Memory B cell (primary cell): Measurements from ENCODE around the gene ESPN.
"Not testable (repeated sequence)": the region's sequence is repeated elsewhere in the genome, so short reads cannot be mapped to it uniquely, and the experiment has no call there.

Experiments
- ATAC-seq: fragments of 150-1000 bp; cut with Tn5 transposase; 2 replicates; pipeline ENCODE4 v1.10.0; 2021; ENCODE audit warnings: low read depth, mild to moderate bottlenecking, moderate library complexity
- DNase-seq, 2 donors: peaks; one replicate each; pipeline ENCODE4 v3.0.0; 2022; ENCODE audit warnings: low spot score in 2 of 2
- H3K27ac Mint-ChIP-seq: one replicate; pipeline ENCODE4 v1.8.0; 2022; ENCODE audit warnings: mild to moderate bottlenecking, moderate library complexity, mixed read lengths
- H3K27me3 Mint-ChIP-seq: one replicate; pipeline ENCODE4 v1.8.0; 2022; ENCODE audit warnings: mixed read lengths
- H3K36me3 Mint-ChIP-seq: one replicate; pipeline ENCODE4 v1.8.0; 2022; ENCODE audit warnings: mild to moderate bottlenecking, mixed read lengths
- H3K4me1 Mint-ChIP-seq: one replicate; pipeline ENCODE4 v1.8.0; 2022; ENCODE audit warnings: mixed read lengths
- H3K4me3 Mint-ChIP-seq: one replicate; pipeline ENCODE4 v1.8.0; 2022; ENCODE audit warnings: mild to moderate bottlenecking, moderate library complexity, mixed read lengths
- H3K9me3 Mint-ChIP-seq: one replicate; pipeline ENCODE4 v1.8.0; 2022; ENCODE audit warnings: mixed read lengths

ESPN gene

DNA sequence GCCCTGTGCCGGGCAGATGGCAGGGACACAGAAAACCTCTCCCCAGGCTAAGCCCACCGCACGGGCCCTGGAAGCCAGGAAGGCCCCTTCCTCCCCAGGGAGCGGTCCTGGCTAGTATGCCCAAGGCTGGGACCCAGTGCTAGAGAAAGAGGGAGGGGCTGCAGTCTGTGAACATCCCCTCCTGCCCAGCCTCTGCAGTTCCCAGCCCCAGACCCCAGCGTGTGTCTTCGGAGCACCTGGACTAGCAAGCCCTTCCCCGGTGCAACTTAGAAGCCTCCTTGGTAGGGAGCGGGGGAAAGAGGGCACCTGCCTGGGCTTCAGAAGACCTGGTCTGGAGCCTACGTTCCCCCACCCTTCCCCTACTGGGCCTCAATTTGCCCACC lies 64.8 kb downstream of the ESPN start:
- peaks cover 22% of the 10 kb centered on the region for H3K27me3 Mint-ChIP-seq

DNA sequence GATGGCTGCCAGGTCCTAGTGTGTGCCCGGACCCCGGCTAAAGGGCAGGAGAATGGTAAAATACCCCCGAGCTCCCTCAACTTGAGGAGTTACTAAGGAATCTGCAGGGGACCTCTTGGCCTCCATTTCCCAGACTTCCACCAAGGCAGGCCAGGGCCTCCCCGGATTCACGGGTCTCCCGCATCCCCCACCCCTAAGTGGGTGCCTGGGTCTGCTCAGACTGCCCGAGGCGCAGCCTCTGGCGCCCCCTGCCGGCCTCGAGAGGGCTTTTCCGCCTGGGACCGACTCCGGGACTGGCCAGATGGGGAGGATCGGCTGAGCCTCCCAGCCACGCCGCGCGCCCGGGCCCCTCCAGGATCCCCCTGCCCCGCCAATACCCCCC lies 65.2 kb downstream of the ESPN start:
- ATAC-seq (peak; percentile 76), DNase-seq (peak; percentile 71 to 83)
- Mint-ChIP-seq H3K27ac (no peak overlapping the region), H3K4me3 (peak overlapping the region; percentile 74), H3K9me3 (no peaks in the 10 kb centered on the region), H3K27me3 (peaks cover 18% of the 10 kb centered on the region), H3K4me1 (peaks cover 16% of the 10 kb centered on the region), H3K36me3 (no peaks in the 10 kb centered on the region)

More for the DNA sequence above, 64.8 kb downstream of the ESPN start:
- peaks cover 17% of the 10 kb centered on the region for H3K4me1 Mint-ChIP-seq
- peak overlapping the region; percentile 3 for H3K4me3 Mint-ChIP-seq
- DNase-seq = no peak
- no peak overlapping the region for H3K27ac Mint-ChIP-seq
- H3K36me3 Mint-ChIP-seq = no peaks in the 10 kb centered on the region
- H3K9me3 Mint-ChIP-seq = no peaks in the 10 kb centered on the region
- no peak for ATAC-seq

DNA sequence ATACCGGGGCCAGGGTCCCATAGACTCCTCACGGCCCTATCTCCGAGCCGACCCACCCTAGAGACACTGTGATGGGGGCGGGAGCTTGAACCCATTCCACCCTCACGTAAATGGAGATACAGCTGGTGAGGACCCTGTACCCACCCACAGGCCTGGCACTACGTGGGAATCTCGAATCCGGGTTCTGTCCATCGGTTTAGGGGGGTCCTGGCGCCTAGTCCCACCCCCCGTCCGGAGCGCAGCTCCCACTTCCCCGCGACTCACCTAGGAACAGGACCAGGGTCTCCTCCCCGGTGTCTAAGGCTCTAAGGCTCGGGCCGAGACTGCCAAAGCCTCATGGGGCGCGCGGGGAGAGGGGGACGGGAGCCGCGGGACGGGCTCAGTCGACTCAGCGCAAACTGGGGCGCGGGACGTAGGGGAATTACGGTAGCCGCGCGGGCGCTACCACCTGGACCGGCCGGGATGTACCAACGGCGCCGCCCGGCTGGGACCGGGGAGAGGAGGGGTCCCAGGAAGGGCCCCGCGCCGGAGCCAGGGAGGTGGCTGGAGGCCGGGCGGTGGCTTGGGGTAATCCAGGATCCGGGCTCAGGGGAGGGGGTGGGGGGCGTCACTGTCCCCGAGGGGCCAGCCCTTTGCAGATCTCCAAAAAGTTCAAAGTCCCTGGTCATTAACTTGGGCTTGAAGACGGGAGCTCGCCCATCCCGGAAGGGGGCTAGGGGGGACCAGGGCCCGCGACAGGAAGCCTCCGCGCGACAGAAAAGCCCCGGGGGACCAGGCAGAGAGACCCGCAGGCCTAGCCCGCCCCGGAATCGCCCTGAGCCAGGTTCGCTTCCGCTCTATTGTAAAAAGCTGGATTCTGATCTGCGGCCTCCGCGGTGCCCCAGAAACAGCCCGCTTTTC lies 65.9 kb downstream of the ESPN start:
- no peaks in the 10 kb centered on the region for H3K9me3 Mint-ChIP-seq
- peaks cover 18% of the 10 kb centered on the region for H3K27me3 Mint-ChIP-seq
- H3K36me3 Mint-ChIP-seq = no peaks in the 10 kb centered on the region
- peaks cover 15% of the 10 kb centered on the region for H3K4me1 Mint-ChIP-seq
- peak overlapping the region; percentile 74 for H3K4me3 Mint-ChIP-seq
- DNase-seq (peak in 1 of 2 donors; percentile 51), ATAC-seq (peak; percentile 52)
- no peak overlapping the region for H3K27ac Mint-ChIP-seq

DNA sequence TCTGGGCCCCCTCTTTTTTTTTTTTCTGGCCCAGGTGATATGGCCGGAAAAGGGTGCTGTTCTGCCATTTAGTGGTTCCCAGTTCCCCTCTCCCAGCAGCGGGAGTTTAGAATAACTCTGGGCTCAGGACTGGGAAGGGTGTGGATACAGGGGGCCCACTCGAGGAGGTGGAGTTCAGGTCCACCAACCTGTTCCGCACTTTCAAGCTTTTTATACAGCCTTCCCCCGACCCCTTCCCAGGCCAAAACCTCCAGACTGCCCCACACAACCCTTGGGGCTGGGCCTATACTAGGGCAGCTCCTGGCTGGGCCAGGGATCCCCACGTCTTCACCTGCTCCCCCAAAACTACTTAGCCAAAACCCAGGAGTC lies 66.5 kb downstream of the ESPN start:
- no peak for ATAC-seq
- H3K27ac Mint-ChIP-seq = no peak overlapping the region

DNA sequence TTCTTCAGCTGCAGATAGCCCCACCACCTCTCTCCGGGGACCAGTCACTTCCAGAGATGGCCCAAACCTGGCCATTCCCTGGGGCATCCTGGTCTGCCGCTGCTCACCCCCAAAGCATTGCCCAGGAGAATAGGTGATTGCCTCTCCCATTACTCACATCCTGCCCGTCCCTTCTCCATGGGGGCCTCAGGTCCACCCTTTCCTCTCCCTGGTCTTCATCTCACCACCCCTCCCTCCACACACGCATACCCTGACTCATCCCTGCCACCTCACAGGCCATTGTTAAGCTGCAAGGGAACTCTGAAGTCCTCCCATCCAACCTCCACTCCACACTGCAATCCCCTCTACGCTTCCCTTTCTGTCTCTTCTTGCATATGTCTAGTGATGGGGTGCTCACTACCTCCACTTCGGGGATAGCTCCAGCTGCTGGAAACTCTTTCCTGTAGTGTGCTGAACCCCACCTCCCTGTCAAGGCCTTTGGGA lies 66.9 kb downstream of the ESPN start, which contains the start of gene PLEKHG5:
PLEKHG5 (minus strand) TSS at position 188 of the 483 bp plus-strand sequence. CDS start 14,096 bp downstream, outside the sequence.
- H3K27ac Mint-ChIP-seq = no peak within 1 kb of the TSS
- H3K36me3 Mint-ChIP-seq = no peaks in the 10 kb centered on the region
- peaks cover 11% of the 10 kb centered on the region for H3K27me3 Mint-ChIP-seq
- DNase-seq (no peak), ATAC-seq (no peak)
- H3K4me3 Mint-ChIP-seq = peak within 1 kb of the TSS; percentile 74
- H3K4me1 Mint-ChIP-seq = peaks cover 14% of the 10 kb centered on the region
- no peaks in the 10 kb centered on the region for H3K9me3 Mint-ChIP-seq

More for the DNA sequence above, 66.5 kb downstream of the ESPN start:
- H3K36me3 Mint-ChIP-seq = no peaks in the 10 kb centered on the region
- H3K9me3 Mint-ChIP-seq = no peaks in the 10 kb centered on the region
- no peak for DNase-seq
- peaks cover 17% of the 10 kb centered on the region for H3K4me1 Mint-ChIP-seq
- H3K4me3 Mint-ChIP-seq = peak overlapping the region; percentile 74
- peaks cover 16% of the 10 kb centered on the region for H3K27me3 Mint-ChIP-seq

DNA sequence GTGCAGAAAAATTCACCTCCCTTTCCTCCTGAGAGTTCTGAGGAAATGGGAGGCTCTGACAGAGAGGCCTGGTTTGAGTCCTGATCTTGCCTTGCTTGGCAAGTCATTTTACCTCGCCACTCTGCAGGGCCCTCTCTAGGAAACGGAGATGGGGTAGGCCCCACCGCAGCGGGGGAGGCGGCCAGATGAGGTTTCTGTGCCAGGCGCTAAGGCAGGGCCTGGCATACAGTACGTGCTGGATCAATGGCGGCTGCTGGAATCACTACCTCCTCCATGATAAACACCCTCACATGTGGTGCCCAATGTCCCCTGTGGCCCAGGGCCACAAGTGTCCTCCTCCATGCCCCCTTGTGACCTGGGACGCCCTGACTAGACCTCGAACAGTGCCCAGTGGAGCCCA lies 67.4 kb downstream of the ESPN start:
- DNase-seq = no peak
- peak overlapping the region; percentile 74 for H3K4me3 Mint-ChIP-seq
- H3K36me3 Mint-ChIP-seq = no peaks in the 10 kb centered on the region
- H3K27ac Mint-ChIP-seq = no peak overlapping the region
- H3K4me1 Mint-ChIP-seq = peaks cover 12% of the 10 kb centered on the region
- no peak for ATAC-seq
- H3K9me3 Mint-ChIP-seq = no peaks in the 10 kb centered on the region
- peaks cover 11% of the 10 kb centered on the region for H3K27me3 Mint-ChIP-seq

DNA sequence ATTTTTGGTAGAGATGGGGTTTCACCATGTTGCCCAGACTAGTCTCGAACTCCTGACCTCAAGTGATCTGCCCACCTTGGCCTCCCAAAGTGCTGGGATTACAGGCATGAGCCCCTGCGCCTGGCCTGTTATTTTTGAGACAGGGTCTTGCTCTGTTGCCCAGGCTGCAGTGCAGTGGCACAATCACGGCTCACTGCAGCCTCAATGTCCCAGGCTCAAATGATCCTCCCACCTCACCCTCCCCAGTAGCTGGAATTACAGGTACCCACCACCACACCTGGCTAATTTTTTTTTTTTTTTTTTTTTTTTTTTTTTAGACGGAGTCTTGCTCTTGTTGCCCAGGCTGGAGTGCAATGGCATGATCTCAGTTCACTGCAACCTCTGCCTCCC lies 69.3 kb downstream of the ESPN start:
- not testable (repeated sequence) for ATAC-seq, DNase-seq, H3K9me3 Mint-ChIP-seq, H3K27ac Mint-ChIP-seq, H3K36me3 Mint-ChIP-seq, H3K27me3 Mint-ChIP-seq, H3K4me3 Mint-ChIP-seq
- H3K4me1 Mint-ChIP-seq = peaks cover 17% of the 10 kb centered on the region

DNA sequence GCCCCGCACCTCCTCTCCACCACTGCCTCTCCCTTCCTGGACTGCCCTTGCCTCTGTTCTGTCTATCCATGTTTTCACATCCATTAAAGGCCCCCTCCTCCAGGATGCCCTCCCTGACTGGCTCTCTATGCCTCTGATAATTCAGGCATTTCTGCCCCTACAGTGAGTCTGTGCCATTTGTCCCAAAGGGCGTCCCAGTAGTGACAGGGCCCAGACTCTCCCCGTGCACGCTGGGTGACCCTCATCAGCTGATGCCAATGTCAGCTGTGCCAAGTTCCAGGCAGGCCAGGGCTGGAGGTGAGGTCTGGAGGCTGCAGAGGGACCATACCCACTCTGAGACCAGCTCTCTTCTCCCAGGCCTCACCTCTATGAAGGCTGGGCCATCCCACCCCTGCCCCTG lies 70.1 kb downstream of the ESPN start:
- DNase-seq (no peak), ATAC-seq (no peak)
- H3K36me3 Mint-ChIP-seq = no peaks in the 10 kb centered on the region
- no peak overlapping the region for H3K4me3 Mint-ChIP-seq
- H3K4me1 Mint-ChIP-seq = peaks cover 17% of the 10 kb centered on the region
- no peak overlapping the region for H3K27ac Mint-ChIP-seq
- peaks cover 12% of the 10 kb centered on the region for H3K27me3 Mint-ChIP-seq
- H3K9me3 Mint-ChIP-seq = no peaks in the 10 kb centered on the region

DNA sequence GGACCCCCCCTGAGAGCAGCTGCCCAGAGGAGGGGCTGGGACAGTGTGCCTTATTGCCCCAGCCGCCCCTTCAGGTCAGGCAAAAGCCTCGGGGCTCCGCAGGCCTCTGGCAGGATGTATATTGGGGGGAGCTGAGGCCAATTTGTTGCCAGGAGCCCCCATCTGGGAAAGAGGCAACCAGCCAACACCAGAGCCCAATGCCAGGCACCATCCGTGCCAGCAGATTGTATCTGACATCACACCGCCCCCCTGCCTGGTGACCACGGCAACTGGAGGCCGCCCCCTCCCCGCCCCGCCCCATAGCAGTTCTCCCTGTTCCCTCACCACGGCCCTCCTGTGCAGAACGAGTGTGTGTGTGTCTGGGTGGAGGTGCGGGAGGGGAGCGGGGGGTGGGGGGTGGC lies 70.5 kb downstream of the ESPN start:
- no peaks in the 10 kb centered on the region for H3K36me3 Mint-ChIP-seq
- H3K27ac Mint-ChIP-seq = no peak overlapping the region
- H3K9me3 Mint-ChIP-seq = no peaks in the 10 kb centered on the region
- peaks cover 12% of the 10 kb centered on the region for H3K27me3 Mint-ChIP-seq
- H3K4me3 Mint-ChIP-seq = no peak overlapping the region
- no peak for ATAC-seq
- peaks cover 17% of the 10 kb centered on the region for H3K4me1 Mint-ChIP-seq
- no peak for DNase-seq

DNA sequence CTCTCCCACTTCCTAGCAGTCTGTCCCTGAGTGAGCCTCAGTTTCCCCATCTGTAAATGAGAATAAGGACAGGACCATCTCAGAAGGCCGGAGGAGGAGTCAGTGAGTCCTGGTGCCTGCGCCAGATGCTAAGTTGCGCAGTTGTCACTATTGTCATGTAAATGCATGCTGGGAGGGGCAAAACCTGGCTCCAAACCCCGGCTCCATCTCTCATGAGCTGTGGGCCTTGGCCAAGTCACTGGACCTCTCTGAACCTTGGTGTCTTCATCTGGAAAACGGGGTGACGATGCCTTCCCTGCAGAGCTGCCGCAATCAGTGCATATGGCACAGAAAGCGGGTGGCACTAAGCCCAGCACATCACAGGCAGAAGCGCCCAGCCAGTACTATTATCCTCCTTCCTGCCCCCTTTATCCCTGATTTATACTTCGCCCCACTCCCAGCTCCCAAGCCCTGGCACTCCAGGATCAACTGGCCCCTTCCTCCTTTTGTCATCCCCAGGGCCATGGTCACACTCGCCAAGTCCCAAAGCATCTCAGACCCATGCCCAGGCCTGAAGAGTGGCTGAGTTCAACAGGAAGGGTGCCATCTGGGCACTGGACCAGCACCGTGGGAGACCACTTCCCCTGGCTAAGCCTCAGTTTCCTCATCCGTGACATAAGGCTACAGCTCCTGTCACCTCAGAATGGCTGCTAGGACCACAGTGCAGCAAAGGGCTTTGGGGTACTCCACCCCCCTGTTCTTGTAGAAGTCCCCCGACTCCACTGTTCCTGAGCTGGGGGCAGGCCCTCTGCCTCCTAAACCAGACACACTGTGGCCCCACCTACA lies 71.2 kb downstream of the ESPN start:
- Mint-ChIP-seq H3K4me3 (no peak overlapping the region), H3K27me3 (peaks cover 16% of the 10 kb centered on the region), H3K27ac (no peak overlapping the region), H3K36me3 (no peaks in the 10 kb centered on the region), H3K9me3 (no peaks in the 10 kb centered on the region), H3K4me1 (peaks cover 17% of the 10 kb centered on the region)
- no peak for DNase-seq
- no peak for ATAC-seq

DNA sequence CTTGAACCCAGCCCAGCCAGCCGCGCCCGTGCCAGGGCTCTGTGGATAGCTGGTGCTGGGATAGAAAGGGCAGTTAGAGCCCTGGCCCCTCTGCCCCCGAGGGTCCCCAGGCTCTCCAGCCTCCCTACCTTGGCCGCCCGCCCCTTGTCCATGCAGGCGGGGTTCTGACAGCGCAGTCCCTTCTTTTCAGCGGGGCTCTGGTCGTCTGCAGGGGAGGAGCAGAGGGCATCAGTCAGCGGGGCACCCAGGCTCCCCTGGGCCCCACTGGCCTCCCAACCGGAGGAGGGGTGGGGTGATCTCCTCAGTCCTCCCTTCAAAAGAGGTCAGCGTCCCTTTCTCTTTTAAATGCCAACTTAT lies 71.8 kb downstream of the ESPN start:
- peaks cover 13% of the 10 kb centered on the region for H3K4me1 Mint-ChIP-seq
- H3K27me3 Mint-ChIP-seq = peaks cover 20% of the 10 kb centered on the region
- H3K27ac Mint-ChIP-seq = no peak overlapping the region
- no peaks in the 10 kb centered on the region for H3K36me3 Mint-ChIP-seq
- ATAC-seq (no peak), DNase-seq (no peak)
- no peaks in the 10 kb centered on the region for H3K9me3 Mint-ChIP-seq
- H3K4me3 Mint-ChIP-seq = no peak overlapping the region

DNA sequence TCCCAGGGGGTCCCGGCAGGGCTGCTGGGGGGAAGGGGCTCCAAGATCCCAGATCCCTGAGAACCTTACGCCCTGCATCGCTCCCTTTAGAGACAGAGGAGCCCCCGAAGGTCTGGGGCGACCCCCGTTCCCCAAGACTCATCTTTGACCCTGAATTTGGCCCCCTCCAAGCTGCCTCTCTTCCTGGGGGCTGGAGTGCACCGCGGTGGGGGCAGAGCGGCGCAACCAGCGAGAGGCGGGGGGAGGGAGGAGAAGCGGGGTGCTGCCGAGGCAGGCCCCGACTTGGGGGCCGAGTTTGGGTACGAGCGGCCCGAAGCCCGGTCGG lies 72.3 kb downstream of the ESPN start:
- Mint-ChIP-seq H3K4me1 (peaks cover 9% of the 10 kb centered on the region), H3K27me3 (peaks cover 20% of the 10 kb centered on the region), H3K4me3 (peak overlapping the region; percentile 65), H3K9me3 (no peaks in the 10 kb centered on the region), H3K27ac (no peak overlapping the region), H3K36me3 (no peaks in the 10 kb centered on the region)
- DNase-seq = no peak
- peak; percentile 5 for ATAC-seq

DNA sequence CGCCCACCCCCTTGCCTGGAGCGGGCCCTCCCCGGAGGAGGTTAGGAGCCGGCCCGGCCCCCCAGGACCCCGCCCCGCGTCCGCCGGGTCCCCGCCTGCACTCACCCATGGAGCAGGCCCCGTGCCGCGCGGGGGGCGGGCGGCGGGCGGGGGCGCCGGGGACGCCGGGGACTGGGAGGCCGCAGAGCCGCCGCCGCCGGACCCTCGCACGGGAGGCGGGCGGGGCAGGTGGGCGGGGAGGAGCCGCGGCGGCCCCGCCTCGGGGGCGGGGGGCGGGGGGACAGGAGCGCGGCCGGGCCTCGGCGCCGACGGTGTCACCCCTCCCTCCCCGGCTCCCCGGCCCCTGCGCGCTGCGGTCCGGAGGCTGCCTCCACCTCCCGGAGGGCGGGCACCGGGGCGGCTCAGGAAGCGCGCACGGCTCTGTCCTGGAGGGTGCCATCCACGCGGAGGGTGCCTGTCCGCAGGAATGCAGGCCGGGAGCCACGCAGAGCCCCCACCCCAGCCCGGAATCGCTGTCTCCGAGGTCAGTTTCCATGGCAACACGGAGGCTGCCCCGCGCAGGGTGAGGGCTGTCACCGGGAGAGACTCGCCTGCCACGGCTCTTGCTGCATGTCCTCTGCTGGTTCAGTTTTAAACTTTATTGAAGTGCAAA lies 72.8 kb downstream of the ESPN start:
- Mint-ChIP-seq H3K9me3 (no peaks in the 10 kb centered on the region), H3K27me3 (peaks cover 20% of the 10 kb centered on the region), H3K4me1 (peaks cover 9% of the 10 kb centered on the region), H3K36me3 (no peaks in the 10 kb centered on the region), H3K4me3 (peak overlapping the region; percentile 66), H3K27ac (no peak overlapping the region)
- peak; percentile 53 for ATAC-seq
- no peak for DNase-seq
